Measurements from ENCODE around the gene PTPRT.

Gene PTPRT

DNA sequence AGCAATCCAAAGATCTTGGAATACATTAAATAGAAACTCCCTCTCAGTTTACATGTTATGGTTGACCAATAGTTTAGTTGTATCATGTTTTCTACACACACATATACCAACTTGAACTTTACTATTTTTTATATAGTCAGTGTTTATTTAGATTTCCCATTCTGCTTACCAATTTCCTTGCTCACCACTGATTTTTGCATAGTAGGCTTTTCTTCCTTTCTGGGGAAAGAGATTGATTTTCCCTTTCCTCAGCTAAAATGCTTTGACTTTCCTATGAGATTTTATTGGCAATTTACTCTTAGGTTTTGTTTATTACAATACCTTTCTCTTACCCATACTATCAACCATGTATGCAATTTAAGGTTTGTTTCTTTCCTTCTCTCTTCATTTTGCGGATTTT, 665.6 kb downstream of the PTPRT start:
- no peak for DNase-seq (ENCODE audit: low spot score)
- TF ChIP-seq, protein P1, sequence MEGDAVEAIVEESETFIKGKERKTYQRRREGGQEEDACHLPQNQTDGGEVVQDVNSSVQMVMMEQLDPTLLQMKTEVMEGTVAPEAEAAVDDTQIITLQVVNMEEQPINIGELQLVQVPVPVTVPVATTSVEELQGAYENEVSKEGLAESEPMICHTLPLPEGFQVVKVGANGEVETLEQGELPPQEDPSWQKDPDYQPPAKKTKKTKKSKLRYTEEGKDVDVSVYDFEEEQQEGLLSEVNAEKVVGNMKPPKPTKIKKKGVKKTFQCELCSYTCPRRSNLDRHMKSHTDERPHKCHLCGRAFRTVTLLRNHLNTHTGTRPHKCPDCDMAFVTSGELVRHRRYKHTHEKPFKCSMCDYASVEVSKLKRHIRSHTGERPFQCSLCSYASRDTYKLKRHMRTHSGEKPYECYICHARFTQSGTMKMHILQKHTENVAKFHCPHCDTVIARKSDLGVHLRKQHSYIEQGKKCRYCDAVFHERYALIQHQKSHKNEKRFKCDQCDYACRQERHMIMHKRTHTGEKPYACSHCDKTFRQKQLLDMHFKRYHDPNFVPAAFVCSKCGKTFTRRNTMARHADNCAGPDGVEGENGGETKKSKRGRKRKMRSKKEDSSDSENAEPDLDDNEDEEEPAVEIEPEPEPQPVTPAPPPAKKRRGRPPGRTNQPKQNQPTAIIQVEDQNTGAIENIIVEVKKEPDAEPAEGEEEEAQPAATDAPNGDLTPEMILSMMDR (IDR thresholded peaks at IDR 0.05; ENCODE audit: borderline replicate concordance, control extremely low read depth, extremely low read depth, insufficient read depth, missing control alignments), result no peak
- in situ Hi-C loops (cut with MboI; ENCODE audit: low sequenced_read_pairs, unreplicated experiment), result no loop called here

DNA sequence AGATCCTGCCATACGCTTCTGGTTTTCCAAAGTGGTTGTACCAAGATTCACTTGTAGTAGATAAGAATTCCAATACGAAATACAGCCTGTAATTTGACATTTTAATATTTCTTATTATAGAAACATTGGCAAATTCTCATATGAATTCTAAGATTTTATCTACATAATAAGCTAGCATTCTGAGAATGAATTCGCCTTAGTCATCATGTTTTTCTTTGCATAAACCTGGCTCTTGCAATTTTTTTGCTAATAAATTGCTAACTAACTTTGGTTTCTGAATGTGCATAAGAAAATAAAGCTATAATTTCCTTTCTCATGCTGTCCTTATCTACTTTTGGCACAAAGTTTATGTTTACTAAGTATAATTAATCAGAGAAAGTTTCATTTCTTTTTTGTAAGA, 673.0 kb downstream of the PTPRT start:
- no peak for DNase-seq (ENCODE audit: low spot score)
- in situ Hi-C loops (cut with MboI; ENCODE audit: low sequenced_read_pairs, unreplicated experiment), result no loop called here
- TF ChIP-seq, protein P1 (IDR thresholded peaks at IDR 0.05; ENCODE audit: borderline replicate concordance, control extremely low read depth, extremely low read depth, insufficient read depth, missing control alignments), result no peak

DNA sequence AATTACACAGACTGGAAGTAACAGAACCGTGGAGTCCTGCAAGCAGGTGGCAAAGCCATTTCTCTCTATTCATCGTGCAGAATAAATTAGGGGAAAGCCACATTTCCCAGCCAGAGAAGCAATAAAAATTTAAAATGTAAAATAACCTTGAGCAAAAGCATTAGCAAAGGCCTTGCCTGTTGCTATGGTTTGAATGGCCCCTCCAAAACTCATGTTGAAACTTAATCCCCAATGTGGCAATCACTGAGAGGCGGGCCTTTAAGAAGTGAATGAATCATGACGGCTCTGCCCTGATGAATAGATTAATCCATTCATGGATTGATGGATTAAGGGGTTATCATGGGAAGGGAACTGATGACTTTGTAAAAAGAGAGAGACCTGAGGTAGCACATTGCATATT, 679.0 kb downstream of the PTPRT start:
- TF ChIP-seq, protein P1 (IDR thresholded peaks at IDR 0.05; ENCODE audit: borderline replicate concordance, control extremely low read depth, extremely low read depth, insufficient read depth, missing control alignments), result no peak
- no peak for DNase-seq (ENCODE audit: low spot score)
- in situ Hi-C loops (cut with MboI; ENCODE audit: low sequenced_read_pairs, unreplicated experiment), result no loop called here

DNA sequence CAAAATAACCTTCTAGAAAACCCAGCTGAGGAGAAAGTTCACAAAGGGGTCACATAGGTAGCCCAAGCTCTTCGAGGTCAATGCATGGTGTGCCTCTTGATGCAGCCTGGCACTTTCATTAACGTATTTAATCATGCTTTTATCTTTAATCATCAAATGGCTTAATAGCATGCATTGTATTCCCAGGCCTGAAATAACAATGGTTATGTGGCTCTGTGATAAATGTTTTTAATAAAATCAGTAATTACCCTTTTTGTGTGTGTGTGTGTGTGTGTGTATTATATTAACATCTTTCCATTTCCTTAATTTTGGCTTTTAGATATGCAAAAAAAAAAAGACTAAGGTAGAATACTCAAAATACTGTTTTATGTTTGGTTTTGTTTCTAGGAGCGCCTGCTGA, 681.8 kb downstream of the PTPRT start:
- in situ Hi-C loops (cut with MboI; ENCODE audit: low sequenced_read_pairs, unreplicated experiment), result no loop called here
- DNase-seq (ENCODE audit: low spot score), result no peak
- TF ChIP-seq, protein P1 (IDR thresholded peaks at IDR 0.05; ENCODE audit: borderline replicate concordance, control extremely low read depth, extremely low read depth, insufficient read depth, missing control alignments), result no peak

DNA sequence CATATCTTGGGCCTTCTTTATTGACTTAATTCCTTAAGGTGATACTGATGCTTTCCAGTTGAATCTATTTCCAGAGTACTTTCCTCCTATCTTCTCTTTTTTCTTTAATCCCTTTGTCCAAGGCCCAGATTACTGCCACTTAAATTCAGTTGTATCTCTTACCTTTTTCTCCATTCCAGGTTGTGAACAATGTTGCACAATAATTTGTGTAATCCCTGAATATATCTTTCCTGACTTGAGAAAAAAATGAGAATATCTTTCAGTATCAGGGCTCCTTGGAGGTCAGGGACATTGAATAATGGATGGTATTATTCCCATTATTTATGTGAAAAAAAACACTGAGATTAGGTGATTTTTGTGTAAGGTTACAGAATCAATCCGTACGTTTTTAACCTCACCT, 683.3 kb downstream of the PTPRT start:
- TF ChIP-seq, protein P1 (IDR thresholded peaks at IDR 0.05; ENCODE audit: borderline replicate concordance, control extremely low read depth, extremely low read depth, insufficient read depth, missing control alignments), result no peak
- in situ Hi-C loops (cut with MboI; ENCODE audit: low sequenced_read_pairs, unreplicated experiment), result no loop called here
- no peak for DNase-seq (ENCODE audit: low spot score)

DNA sequence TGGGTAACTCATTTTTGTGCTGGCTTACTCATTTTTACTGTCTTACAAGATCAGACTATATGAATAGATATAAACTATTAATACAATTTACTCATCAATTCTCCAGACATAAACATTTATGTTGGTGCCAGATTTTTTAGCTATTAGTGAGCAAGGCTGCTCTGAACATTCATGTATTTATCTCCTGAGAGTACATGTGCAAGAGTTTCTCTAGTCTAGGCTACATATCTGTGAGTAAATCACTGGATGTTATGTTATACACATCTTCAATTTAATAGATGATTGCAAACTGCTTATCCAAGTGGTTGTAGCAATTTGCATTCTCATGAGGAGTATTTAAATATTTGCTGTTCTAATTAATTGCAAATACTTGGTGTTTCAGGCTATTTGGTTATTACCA, 687.1 kb downstream of the PTPRT start:
- in situ Hi-C loops (cut with MboI; ENCODE audit: low sequenced_read_pairs, unreplicated experiment), result no loop called here
- TF ChIP-seq, protein P1 (IDR thresholded peaks at IDR 0.05; ENCODE audit: borderline replicate concordance, control extremely low read depth, extremely low read depth, insufficient read depth, missing control alignments), result no peak
- no peak for DNase-seq (ENCODE audit: low spot score)

DNA sequence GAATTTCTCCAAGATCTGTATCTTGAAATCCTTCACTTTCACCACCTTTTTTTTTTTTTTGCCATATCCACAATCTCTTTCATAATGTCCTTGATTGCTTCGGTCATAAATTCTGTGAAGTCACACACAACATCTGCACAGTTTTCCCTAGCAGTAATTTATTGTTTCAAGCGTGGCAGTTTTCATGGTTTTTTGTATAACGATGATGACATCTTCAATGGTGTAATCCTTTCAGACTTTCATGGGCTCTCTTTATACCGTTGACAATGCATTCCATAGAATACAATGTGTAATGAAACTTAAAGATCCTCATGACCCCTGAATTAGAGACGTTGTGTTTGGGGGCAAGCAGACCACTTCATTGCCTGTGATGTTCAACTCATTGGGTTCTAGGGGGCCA, 693.1 kb downstream of the PTPRT start:
- TF ChIP-seq, protein P1 (IDR thresholded peaks at IDR 0.05; ENCODE audit: borderline replicate concordance, control extremely low read depth, extremely low read depth, insufficient read depth, missing control alignments), result no peak
- DNase-seq (ENCODE audit: low spot score), result no peak
- in situ Hi-C loops (cut with MboI; ENCODE audit: low sequenced_read_pairs, unreplicated experiment), result no loop called here

Measured in GM13976 (cell line).